CD4-positive, alpha-beta T cell treated with Interleukin-17A for 1 hour (primary cell): Measurements from ENCODE around the gene PLCXD3.
"Not testable (repeated sequence)": the region's sequence is repeated elsewhere in the genome, so short reads cannot be mapped to it uniquely, and the experiment has no call there.

Source experiments
- DNase-seq: peaks from one replicate; pipeline ENCODE4 v3.0.0-alpha.2; 2020

The PLCXD3 gene, protein sequence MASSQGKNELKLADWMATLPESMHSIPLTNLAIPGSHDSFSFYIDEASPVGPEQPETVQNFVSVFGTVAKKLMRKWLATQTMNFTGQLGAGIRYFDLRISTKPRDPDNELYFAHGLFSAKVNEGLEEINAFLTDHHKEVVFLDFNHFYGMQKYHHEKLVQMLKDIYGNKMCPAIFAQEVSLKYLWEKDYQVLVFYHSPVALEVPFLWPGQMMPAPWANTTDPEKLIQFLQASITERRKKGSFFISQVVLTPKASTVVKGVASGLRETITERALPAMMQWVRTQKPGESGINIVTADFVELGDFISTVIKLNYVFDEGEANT

DNA sequence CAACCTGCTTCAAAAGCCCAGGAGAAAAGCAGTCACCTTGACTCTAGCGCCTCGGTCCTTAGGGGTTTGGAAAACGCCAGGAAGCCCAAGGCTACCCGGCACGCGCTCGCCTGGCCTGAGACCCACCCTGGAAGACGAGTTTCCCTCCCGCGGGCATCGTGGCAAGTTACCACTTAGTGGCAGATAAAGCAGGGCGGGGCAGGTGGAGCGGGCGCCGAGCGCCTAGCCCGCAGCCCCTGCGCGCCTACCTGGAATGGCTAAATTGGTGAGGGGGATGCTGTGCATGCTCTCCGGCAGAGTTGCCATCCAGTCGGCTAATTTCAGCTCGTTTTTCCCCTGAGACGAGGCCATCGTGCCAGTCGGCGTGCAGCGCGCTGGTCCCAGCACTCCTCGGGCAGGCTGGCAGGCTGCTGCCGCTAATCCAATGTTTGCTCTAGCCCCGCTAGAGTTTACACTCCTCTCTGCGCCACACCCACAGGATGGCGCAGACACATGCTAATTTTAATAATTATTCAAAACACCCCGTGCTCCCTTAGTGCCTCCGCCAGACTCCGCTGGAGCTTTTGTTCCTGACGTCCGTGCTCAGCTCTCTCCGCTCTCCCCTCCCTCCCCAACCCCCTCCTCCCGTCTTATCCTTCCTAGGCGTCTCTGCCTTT lies at the start of gene PLCXD3:
Gene PLCXD3 (minus strand): TSS at position 426 of the 656 bp plus-strand sequence. CDS start 75 bp downstream, at position 351.
- no peak for DNase-seq

DNA sequence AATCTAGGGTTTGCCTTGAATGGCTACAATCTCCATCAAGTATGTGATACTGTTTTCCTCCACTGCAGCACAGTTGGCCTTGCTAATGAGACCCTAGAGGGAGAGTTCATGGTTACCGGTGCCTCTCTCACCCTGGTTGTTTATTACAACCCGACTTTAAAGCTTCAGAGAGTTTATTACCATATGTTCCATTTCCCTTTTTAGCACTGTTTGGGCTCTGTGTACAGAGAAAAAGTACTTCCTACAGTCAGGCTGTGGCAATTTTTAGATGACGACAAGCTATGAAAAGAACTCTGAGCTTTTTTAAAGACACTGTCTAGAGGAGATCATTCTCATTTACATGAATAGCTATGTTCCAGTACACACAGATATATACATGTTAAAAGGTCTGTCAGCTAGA lies 48.8 kb upstream of the PLCXD3 start:
- no peak for DNase-seq

DNA sequence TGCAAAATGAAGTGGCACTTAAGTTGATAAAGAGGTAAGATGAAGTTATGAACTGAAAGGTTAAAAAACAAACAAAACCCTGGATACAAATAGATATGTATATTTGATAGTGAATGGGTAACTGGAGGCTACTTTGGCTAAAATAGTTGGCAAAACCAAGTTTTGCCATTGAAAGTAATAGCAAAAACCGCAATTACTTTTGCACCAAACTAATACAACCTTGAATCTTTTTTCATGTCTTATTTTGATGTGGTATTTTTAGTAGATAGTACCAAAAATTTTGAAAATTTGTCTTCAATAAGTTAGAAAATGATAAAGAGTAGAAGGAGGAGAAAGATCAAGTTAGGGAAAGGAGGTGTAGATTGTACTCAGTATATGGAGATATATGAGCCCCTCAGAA lies 47.9 kb upstream of the PLCXD3 start:
- no peak for DNase-seq

DNA sequence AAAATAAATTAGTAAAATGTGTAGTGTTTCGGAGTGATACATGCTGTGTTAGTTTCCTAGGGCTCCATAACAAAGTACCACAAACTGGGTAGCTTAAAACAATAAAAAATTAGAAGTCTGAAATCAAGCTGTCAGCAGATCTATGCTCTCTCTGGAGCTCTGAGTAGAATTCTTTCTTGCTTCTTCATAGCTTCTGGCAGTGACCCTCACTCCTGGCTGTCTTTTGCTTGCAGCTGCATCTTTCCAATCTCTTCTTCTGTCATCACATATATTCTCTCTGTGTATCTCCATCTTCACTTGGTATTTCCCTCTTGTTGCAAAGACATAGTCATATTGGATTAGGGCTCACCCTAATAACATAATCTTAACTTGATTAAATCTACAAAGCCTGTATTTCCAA lies 37.6 kb upstream of the PLCXD3 start:
- no peak for DNase-seq

DNA sequence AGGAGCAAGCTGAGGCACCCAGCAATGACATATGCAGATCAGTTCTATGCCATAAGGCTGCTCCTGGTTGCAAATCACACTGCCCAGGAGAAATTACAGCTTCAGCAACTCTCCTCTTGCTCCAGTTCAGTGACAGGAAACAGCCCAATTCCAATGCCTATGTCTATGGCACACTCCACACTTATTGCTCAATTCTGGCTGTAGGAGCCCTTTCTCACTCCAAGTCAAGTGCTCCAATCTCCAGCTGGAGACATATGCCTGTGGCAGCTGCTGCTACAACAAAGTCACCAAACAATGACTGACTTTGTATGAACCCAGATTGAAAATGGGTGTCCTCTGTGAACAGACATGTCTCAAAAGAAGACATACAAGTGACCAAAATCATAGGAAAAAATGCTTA lies 31.8 kb upstream of the PLCXD3 start:
- no peak for DNase-seq

DNA sequence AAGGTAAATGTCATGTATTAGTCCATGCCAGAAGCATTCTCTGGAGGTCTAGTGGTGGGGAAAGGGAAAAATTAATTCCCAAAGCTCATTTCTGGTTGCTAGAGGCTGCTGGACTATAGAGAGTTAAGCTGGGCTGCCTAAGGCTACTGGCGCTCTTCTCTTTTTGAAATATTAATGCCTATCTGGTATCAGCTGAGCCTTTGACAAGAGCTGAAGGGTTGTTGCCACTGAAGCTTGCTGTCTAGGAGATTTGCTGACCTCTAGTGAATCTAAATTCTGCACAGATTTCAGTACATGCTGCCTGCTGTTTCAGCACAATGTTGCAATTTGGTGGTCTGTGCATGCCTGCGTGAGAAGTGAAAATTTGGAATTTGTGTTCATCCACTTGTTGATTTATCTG lies 29.1 kb upstream of the PLCXD3 start:
- no peak for DNase-seq

DNA sequence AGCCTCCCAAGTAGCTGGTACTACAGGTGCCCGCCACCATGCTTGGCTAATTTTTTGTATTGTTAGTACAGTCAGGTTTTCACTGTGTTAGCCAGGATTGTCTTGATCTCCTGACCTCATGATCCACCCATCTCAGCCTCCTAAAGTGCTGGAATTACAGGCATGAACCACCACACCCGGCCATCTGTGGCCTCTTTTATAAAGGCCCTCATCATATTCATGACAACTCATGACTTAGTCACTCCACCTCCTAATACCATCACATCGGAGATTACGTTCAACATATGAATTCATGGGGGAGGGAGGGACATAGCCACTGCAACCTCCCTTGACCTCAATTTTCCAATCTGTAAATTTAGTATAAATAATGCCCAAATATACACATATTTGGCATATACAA lies 27.2 kb upstream of the PLCXD3 start:
- no peak for DNase-seq

DNA sequence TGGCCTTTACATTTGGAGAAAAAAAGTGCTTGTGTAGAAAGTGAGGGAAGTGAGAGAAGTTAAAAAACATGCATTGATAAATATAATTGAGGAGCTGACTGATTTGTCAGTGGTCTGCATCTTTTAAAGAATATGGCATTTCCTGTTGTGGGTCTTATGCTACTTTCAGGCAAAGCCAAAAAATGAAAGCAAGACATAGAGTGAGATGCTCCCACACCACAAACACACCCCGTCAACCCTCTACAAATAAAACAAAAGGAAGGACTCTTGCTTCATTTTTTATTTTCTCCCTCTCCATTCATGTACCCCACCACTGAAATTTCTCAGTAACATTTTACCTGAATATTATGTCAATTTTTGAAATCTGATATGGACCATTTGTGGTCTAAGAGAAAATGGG lies 22.1 kb upstream of the PLCXD3 start:
- DNase-seq: no peak

DNA sequence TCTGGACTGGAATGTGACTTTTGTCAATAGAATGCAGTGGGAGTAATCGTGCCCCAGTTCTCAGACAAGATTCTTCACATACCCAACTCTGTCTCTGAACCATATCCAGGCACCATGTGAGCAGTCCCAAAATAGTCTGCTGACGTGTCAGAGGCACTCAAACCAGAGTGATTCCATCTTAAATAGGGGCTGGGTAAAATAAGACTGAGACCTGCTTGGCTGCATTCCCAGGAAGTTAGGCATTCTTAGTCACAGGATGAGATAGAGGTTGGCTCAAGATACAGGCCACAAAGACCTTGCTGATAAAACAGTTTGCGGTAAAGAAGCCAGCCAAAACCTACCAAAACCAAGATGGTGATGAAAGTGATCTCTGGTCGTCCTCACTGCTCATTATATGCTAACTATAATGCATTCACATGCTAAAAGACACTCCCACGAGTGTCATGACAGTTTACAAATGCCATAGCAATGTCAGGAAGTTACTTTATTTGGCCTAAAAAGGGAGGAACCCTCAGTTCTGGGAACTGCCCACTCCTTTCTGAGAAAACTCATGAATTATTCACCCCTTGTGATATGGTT lies 16.9 kb upstream of the PLCXD3 start:
- DNase-seq: no peak

DNA sequence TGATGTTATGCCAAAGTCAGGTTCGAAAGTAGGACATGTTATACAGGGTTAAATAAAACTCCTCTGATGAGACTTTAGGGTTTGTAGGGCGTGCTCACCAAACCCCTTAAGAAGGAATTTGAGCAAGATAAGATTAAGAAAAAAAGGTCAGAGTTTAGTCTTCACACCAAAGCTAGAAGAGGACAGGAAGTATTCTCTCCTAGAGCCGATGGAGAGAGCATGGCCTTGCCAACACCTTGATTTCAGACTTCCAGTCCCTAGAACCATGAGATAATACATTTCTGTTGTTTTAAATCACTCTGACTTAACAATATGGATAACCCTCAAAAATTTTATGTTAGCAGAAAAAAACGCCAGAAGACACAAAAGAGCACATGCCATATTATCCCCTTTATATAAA lies 16.3 kb upstream of the PLCXD3 start:
- no peak for DNase-seq

DNA sequence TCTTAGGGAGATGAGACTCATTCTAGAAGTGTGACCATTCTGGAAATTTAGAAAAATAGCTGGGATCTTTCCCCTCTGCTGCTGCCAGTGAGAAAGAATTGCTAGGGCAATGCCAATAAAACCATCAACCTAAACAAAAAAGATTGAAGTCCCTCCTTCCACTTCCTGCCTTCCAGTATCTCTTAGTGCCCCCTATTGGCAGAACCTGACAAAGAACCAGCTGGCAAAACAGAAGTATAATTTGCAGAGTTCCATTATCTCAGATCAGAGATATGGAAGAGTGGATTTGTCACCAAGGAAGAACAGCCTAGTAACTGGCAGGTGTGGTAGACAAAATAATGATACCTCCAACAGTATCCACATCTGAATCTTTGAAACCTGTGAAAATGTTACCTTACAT lies 13.8 kb upstream of the PLCXD3 start:
- DNase-seq: no peak

DNA sequence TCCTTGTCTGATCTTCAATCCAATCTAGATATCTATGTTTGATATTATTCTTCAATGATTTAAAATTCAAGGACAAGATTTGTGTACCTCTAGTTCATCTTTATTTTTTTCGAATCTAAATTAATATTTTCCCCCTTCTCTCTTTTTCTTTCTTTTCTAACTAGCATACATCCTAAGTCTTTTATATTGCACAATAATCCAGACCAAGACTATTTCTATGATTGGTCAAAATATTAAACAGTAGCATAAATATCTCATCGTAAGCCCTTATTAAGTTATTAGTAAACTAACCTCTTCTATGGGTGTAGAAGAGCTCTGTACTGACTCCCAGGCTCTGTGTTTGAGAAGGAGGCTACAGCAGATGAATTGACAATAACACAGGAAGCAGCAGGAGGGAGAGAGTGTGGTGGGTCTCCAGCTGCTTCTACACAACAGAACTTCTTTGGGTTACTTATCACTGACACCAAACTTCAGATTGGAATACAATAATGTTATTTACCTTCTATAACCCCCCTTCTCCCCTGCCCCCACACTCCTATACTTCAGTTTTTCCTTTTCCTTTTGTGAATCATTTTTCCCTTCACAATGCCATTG lies 11.9 kb upstream of the PLCXD3 start:
- no peak for DNase-seq

DNA sequence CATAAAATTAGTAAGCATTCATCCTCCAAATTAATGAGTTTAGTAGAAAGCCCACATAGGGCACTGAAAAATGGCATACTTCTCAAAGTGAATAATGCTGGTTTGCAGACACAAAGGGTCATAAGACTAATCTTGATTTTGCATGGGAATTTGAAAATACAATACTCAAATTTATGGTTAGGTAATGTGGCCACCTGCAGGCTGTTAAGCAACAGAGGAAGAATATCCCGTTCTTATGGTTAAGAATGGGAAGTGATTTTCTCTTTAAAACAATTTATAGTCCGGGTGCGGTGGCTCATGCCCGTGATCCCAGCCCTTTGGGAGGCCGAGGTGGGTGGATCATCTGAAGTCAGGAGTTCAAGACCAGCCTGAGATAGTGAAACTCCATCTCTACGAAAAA lies 9.4 kb upstream of the PLCXD3 start:
- no peak for DNase-seq

DNA sequence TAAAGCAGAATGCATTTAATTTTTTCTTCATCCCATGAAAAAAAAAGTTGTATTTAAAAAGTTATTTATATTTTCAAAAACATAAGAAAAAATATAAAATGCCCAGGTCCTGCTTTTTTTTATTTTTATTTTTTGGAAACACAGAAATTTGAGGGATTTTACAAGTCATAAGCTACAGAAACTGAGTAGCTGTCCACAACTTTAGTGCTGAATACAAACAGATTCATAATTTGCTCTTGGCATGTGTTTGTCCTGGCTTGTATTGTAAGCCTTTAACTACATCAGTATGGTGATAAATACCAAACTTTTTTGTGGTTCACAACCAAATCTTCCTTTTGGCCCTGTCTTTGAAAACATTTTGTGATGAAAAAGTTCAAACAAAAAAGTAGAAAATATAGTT lies 7.5 kb upstream of the PLCXD3 start:
- no peak for DNase-seq

DNA sequence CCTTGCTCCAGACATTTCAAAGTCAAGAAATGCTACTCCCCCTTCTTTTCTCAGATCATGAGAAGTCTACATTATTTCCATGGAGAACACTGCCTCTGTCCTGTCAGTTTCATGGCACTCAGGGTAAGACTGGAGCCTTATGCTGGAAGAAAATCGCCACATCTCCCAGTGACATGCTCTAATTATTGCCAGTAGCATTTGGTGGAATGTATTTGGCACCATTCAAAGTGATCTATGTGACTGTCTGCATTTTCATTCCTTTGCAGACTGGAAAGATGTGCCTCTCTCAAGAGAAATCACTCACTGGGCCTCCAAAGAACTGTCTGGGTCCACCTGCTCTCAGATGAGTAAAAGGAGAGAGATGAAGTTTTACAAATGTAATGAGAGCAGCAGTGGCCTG lies 840 bp upstream of the PLCXD3 start:
- no peak for DNase-seq

DNA sequence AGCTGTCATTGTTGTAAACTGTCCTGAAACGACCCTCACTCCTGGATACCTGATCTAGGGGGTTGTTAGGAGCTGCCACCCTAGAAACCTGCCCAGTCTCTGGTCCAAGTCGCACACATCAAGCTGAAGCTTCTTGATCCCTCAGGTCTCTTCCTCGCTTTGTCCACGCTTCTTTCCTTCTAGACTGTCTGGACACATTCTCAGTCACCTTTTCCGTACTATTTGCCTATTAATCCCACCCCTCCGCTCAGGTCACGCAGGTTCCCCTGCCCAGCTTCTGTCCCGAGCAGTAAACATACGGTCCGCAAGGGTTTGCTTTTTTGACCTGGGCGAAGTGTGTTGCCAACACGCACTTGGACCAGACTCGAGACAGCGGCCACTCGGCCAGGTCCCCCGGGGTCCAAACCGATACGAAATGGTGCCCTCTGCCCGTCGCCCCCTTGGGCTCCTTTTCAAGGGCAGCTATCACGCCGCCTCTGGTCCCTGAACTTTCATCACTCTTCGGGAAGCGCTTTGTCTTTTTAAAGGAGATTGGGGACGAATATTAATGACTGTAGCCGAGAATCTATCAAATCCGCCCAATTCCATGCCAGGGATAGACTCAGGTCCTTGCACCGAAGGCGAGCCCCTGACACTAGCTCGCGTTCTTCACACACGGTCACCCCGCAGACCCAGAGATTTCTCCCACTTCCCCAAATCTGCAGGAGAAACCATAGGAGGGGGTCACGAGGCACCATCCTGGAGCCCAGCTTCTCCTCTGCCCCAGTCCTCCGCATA lies 814 bp downstream of the PLCXD3 start:
- DNase-seq: no peak

DNA sequence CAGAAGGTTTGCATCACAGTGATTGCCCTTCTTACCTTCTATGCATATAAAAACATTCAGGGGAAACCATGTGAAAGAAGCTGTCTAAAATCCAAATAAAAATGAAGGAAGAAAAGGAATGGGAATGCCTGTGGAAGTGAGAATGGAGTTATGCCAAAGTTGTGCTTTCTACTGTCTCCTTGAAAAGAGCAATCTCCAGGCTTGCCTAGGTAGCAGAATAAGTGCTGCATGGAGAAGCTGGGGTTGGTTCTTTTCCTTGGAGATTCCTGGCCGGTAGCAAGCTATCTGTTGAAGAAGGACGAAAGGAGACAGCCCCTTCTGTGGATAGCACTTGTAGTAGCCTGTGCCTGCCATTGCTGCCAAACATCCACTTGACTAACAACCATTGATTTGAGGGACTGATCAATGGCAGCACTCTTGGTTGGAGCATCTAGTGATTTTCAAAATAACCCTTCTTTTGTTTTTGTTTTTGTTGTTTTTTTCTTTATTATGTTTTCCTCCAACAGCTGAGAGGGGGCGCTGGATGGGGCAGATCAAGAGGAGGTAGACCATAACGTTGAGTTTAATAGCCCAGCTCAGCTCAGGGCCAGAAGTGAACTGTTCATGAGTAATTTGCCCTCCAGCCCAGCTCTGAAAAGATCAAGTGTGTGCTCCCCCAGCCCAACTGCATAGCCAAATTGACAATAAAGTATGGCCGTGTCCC lies 1.6 kb downstream of the PLCXD3 start:
- no peak for DNase-seq

DNA sequence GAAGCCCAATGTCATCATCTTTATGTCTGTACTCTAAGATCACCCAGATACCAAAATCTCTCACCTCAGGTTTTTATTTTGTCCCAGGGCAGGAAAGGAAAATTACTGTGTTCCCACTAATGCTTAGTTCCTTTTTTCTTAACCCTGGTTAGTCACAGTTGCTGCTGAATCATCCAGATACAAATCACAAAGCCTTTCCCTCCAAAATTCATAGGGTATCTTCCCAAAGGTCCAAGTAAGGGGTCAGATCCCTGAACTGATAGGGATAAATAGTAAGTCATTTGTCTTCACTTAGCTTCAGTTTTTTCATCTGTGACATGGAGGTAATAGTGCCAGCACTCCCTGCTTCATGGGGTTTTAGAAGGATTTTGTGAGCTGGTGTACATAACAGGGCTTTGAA lies 2.2 kb downstream of the PLCXD3 start:
- DNase-seq: no peak

DNA sequence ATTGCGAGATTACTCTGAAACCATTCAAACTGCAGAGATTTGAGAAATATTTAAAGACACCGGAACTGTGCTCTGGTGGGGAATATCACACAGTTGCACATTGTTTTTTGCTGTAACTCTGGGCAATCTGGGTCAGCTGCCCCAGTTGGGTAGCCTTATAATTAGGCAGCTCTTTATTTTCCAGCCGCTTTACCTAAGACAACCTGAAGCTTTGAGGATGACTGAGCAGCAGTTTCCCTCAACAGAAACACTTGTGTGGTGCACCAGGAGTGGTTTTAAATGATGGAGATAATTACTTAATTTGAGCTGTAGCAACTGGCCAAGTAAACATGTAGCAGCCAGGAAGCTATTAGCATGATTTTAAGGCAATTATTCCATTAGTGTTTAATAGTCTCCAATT lies 2.9 kb downstream of the PLCXD3 start:
- no peak for DNase-seq

DNA sequence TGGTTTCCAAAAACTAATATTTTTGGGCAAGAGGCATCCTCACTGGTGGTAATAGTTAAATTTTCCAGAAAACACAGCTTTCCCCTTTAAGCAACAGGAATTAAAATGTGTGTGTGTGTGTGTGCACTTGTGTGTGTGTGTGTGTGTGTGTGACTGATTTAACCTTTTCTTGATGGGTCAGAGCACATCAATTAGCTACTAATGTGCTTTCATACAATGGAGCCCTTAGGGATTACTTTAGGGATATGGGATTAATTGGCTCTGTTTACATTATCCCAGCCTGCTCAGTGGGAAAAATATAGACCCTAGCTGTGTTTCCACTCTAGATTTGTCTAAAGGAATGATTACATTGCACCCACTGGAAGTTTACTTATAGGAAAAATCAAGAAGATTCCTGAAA lies 6.5 kb downstream of the PLCXD3 start:
- DNase-seq: no peak

DNA sequence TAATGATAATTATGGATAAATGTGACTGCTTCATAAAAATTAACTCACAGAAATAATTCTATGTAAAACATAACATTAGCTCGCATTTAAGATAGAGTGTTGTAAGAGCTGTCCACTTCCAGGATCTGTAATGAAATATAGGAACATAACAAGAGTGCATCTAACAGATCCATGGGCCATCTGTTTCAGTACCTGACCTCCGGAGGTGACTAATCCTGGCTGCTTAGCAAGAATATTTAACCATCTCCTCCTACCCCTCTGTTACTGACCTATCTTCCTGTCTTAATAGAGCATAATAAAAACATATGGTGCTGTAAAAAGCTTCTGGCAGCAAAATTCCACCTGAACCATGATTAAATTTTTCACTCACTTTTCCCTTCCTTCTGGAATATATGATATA lies 7.1 kb downstream of the PLCXD3 start:
- DNase-seq: no peak

DNA sequence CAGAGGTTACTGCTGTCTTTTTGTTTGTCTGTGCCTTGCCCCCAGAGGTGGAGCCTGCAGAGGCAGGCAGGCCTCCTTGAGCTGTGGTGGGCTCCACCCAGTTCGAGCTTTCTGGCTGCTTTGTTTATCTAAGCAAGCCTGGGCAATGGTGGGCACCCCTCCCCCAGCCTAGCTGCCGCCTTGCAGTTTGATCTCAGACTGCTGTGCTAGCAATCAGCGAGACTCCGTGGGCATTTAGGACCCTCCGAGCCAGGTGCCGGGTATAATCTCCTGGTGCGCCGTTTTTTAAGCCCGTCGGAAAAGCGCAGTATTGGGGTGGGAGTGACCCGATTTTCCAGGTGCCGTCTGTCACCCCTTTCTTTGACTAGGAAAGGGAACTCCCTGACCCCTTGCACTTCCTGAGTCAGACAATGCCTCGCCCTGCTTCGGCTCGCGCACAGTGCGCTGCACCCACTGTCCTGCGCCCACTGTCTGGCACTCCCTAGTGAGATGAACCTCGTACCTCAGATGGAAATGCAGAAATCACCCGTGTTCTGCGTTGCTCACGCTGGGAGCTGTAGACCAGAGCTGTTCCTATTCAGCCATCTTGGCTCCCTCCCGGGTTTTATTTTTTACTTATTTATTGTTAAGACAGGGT lies 16.8 kb downstream of the PLCXD3 start:
- DNase-seq: not testable (repeated sequence)
